Measurements from ENCODE around the gene SPON1.

SPON1 gene

GRCh38 chr11:14288189-14288935, 325.8 kb downstream of the SPON1 start:
- no peaks in the 10 kb centered on the region for H3K27me3 ChIP-seq
- H3K4me1 ChIP-seq, result peaks cover 0 to 15% (median 0%) of the 10 kb centered on the region in 4 donors
- peaks cover 0 to 18% (median 17%) of the 10 kb centered on the region in 3 donors for H3K36me3 ChIP-seq
- H3K27ac ChIP-seq, result peak overlapping the region; percentile 2 to 34
- H3K9me3 ChIP-seq, result no peaks in the 10 kb centered on the region
- DNase-seq, result no peak
- intact Hi-C loops (cut with DNase I; ENCODE audit: low total_unique reads), result no loop called here
- TF ChIP-seq CTCF (IDR thresholded peaks at IDR 0.05), result no peak
- H3K4me3 ChIP-seq, result no peak overlapping the region

GRCh38 chr11:14290422-14290821, 327.9 kb downstream of the SPON1 start:
- no peak overlapping the region for H3K4me3 ChIP-seq
- peaks cover 0 to 20% (median 18%) of the 10 kb centered on the region in 3 donors for H3K36me3 ChIP-seq
- no peak overlapping the region for H3K27ac ChIP-seq
- peaks cover 0 to 15% (median 0%) of the 10 kb centered on the region in 4 donors for H3K4me1 ChIP-seq
- H3K27me3 ChIP-seq, result no peaks in the 10 kb centered on the region
- intact Hi-C loops (cut with DNase I; ENCODE audit: low total_unique reads), result no loop called here
- no peaks in the 10 kb centered on the region for H3K9me3 ChIP-seq
- no peak for DNase-seq
- no peak for TF ChIP-seq CTCF (IDR thresholded peaks at IDR 0.05)

- peaks cover 0 to 33% (median 4%) of the 10 kb centered on the region in 4 donors for H3K4me1 ChIP-seq
- no peaks in the 10 kb centered on the region for H3K9me3 ChIP-seq
- no peak for TF ChIP-seq CTCF (IDR thresholded peaks at IDR 0.05)
- intact Hi-C loops (cut with DNase I; ENCODE audit: low total_unique reads), result loop anchor here (2.0 kb wide), 1 partner anchor 155 kb away; no protein-coding TSS in a partner anchor
- no peaks in the 10 kb centered on the region for H3K36me3 ChIP-seq
- H3K4me3 ChIP-seq, result no peak overlapping the region
- no peak overlapping the region for H3K27ac ChIP-seq
- no peaks in the 10 kb centered on the region for H3K27me3 ChIP-seq
- no peak for DNase-seq
Observed at GRCh38 chr11:14299921-14300320, 337.4 kb downstream of the SPON1 start.

- Histone ChIP-seq H3K27ac (no peak overlapping the region), H3K4me1 (peaks cover 0 to 33% (median 4%) of the 10 kb centered on the region in 4 donors)
- intact Hi-C loops (cut with DNase I; ENCODE audit: low total_unique reads), result loop anchor here (2.0 kb wide), 1 partner anchor 154 kb away; no protein-coding TSS in a partner anchor
Observed at GRCh38 chr11:14300661-14301304, 338.3 kb downstream of the SPON1 start.

GRCh38 chr11:14304601-14305000, 342.1 kb downstream of the SPON1 start:
- no peak for TF ChIP-seq CTCF (IDR thresholded peaks at IDR 0.05)
- no peak overlapping the region for H3K4me3 ChIP-seq
- no peak overlapping the region for H3K27ac ChIP-seq
- H3K27me3 ChIP-seq, result no peaks in the 10 kb centered on the region
- intact Hi-C loops (cut with DNase I; ENCODE audit: low total_unique reads), result no loop called here
- H3K4me1 ChIP-seq, result peaks cover 0 to 37% (median 11%) of the 10 kb centered on the region in 4 donors
- H3K9me3 ChIP-seq, result no peaks in the 10 kb centered on the region
- DNase-seq, result no peak
- no peaks in the 10 kb centered on the region for H3K36me3 ChIP-seq

More at GRCh38 chr11:14300661-14301304, 338.3 kb downstream of the SPON1 start:
- TF ChIP-seq CTCF (IDR thresholded peaks at IDR 0.05), result peak; percentile 83 to 84
- Histone ChIP-seq H3K27me3 (no peaks in the 10 kb centered on the region), H3K4me3 (no peak overlapping the region), H3K36me3 (no peaks in the 10 kb centered on the region), H3K9me3 (no peaks in the 10 kb centered on the region)
- DNase-seq, result peak; percentile 66 to 77

Measured in tibial artery (tissue), 4 donors.